ENCODE data around the gene TRIM31.

GRCh38 chr6:30055513-30055912, 57.4 kb downstream of the TRIM31 start:
- no peak for TF ChIP-seq CBFB (CRISPR knock-in tag; IDR thresholded peaks at IDR 0.05; ENCODE audit: low read depth)
- TF ChIP-seq, protein P1, sequence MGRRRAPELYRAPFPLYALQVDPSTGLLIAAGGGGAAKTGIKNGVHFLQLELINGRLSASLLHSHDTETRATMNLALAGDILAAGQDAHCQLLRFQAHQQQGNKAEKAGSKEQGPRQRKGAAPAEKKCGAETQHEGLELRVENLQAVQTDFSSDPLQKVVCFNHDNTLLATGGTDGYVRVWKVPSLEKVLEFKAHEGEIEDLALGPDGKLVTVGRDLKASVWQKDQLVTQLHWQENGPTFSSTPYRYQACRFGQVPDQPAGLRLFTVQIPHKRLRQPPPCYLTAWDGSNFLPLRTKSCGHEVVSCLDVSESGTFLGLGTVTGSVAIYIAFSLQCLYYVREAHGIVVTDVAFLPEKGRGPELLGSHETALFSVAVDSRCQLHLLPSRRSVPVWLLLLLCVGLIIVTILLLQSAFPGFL (CRISPR knock-in tag; IDR thresholded peaks at IDR 0.05; ENCODE audit: borderline replicate concordance) = no peak
- no peak for TF ChIP-seq ETV6 (CRISPR knock-in tag; IDR thresholded peaks at IDR 0.05)
- no peak for TF ChIP-seq CTCF (IDR thresholded peaks at IDR 0.05)
